ENCODE results near the gene C10orf105.

C10orf105 gene

DNA sequence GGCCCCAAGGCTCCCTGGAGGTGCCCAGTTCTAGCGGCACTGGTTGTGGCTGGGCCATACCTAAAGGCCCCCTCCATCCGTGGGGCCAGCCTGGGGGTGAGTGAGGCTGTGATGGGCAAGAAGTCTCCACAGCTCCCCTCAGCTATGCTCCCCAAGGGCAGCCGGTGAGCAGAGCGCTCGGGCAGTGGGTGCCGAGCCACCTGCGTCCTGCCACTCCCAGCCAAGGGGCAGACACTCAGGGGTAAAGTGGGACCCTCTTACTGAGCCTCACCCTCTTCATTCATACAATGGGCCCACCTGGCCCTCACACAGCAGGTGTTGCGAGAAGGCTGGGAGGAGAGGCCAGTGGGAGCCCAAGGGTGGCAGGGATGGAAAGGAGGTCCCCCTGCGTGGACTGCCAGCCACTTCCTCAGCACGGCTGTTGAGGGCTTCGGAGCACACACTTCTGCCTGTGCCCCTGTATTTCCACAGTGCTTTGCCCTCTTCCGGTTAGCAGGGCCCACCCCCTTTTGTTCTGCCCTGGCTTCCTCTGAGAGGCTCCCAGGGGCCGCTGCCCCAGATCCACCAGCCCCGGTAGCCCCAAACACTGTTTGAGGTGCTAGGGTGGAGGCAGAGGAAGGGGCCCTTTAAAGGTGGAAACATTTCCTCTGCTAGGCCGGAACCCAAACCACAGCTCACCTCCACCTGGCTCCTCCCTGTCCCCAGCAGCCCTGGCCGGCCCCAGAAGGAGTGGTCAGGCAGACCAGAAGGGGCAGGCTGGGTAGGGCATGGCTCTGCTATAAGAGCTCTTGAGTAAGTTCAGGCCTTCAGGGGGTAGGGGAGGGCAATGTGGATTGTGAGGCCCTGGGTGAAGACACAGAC is 16.4 kb upstream of the C10orf105 start:
- Histone ChIP-seq H3K36me3 (ENCODE audit: control insufficient read depth, insufficient read depth, low read length) (no peaks in the 10 kb centered on the region), H3K27ac (no peak overlapping the region), H2AFZ (no peak overlapping the region), H3K79me2 (no peaks in the 10 kb centered on the region), H3K27me3 (ENCODE audit: control insufficient read depth, insufficient read depth, low read length) (no peaks in the 10 kb centered on the region), H3K9me3 (ENCODE audit: control insufficient read depth, low read length) (no peaks in the 10 kb centered on the region), H3K4me1 (no peaks in the 10 kb centered on the region), H3K4me2 (ENCODE audit: low read length) (no peak overlapping the region), H3K9ac (no peak overlapping the region), H3K4me3 (ENCODE audit: low read depth, low read length) (no peak overlapping the region)
- TF ChIP-seq CTCF (IDR thresholded peaks at IDR 0.05) = no peak

GRCh38 chr10:71734797-71735196 is 15.2 kb upstream of the C10orf105 start:
- H2AFZ ChIP-seq = no peak overlapping the region
- no peaks in the 10 kb centered on the region for H3K27me3 ChIP-seq (ENCODE audit: control insufficient read depth, insufficient read depth, low read length)
- H3K4me3 ChIP-seq (ENCODE audit: low read depth, low read length) = no peak overlapping the region
- TF ChIP-seq CTCF (IDR thresholded peaks at IDR 0.05) = no peak
- no peaks in the 10 kb centered on the region for H3K4me1 ChIP-seq
- H3K4me2 ChIP-seq (ENCODE audit: low read length) = no peak overlapping the region
- H3K27ac ChIP-seq = no peak overlapping the region
- no peaks in the 10 kb centered on the region for H3K36me3 ChIP-seq (ENCODE audit: control insufficient read depth, insufficient read depth, low read length)
- H3K9me3 ChIP-seq (ENCODE audit: control insufficient read depth, low read length) = no peaks in the 10 kb centered on the region
- H3K9ac ChIP-seq = no peak overlapping the region
- no peaks in the 10 kb centered on the region for H3K79me2 ChIP-seq

- no peak overlapping the region for H3K4me3 ChIP-seq (ENCODE audit: low read depth, low read length)
- no peaks in the 10 kb centered on the region for H3K27me3 ChIP-seq (ENCODE audit: control insufficient read depth, insufficient read depth, low read length)
- H3K9me3 ChIP-seq (ENCODE audit: control insufficient read depth, low read length) = no peaks in the 10 kb centered on the region
- H2AFZ ChIP-seq = no peak overlapping the region
- H3K9ac ChIP-seq = no peak overlapping the region
- no peaks in the 10 kb centered on the region for H3K36me3 ChIP-seq (ENCODE audit: control insufficient read depth, insufficient read depth, low read length)
- peaks cover 13% of the 10 kb centered on the region for H3K4me1 ChIP-seq
- H3K4me2 ChIP-seq (ENCODE audit: low read length) = no peak overlapping the region
- no peak for TF ChIP-seq CTCF (IDR thresholded peaks at IDR 0.05)
- H3K27ac ChIP-seq = no peak overlapping the region
- H3K79me2 ChIP-seq = no peaks in the 10 kb centered on the region
These were observed 12.2 kb upstream of the C10orf105 start for GRCh38 chr10:71731791-71732190.

GRCh38 chr10:71729161-71729636 is 9.6 kb upstream of the C10orf105 start:
- TF ChIP-seq CTCF (IDR thresholded peaks at IDR 0.05) = no peak
- Histone ChIP-seq H3K4me2 (ENCODE audit: low read length) (no peak overlapping the region), H3K27me3 (ENCODE audit: control insufficient read depth, insufficient read depth, low read length) (no peaks in the 10 kb centered on the region), H2AFZ (no peak overlapping the region), H3K4me3 (ENCODE audit: low read depth, low read length) (no peak overlapping the region), H3K36me3 (ENCODE audit: control insufficient read depth, insufficient read depth, low read length) (no peaks in the 10 kb centered on the region), H3K79me2 (no peaks in the 10 kb centered on the region), H3K27ac (no peak overlapping the region), H3K4me1 (peaks cover 14% of the 10 kb centered on the region), H3K9me3 (ENCODE audit: control insufficient read depth, low read length) (no peaks in the 10 kb centered on the region), H3K9ac (no peak overlapping the region)

Measured in parathyroid adenoma (tissue), 2 donors.